ENCODE results near the gene NAT9.

Gene NAT9

DNA sequence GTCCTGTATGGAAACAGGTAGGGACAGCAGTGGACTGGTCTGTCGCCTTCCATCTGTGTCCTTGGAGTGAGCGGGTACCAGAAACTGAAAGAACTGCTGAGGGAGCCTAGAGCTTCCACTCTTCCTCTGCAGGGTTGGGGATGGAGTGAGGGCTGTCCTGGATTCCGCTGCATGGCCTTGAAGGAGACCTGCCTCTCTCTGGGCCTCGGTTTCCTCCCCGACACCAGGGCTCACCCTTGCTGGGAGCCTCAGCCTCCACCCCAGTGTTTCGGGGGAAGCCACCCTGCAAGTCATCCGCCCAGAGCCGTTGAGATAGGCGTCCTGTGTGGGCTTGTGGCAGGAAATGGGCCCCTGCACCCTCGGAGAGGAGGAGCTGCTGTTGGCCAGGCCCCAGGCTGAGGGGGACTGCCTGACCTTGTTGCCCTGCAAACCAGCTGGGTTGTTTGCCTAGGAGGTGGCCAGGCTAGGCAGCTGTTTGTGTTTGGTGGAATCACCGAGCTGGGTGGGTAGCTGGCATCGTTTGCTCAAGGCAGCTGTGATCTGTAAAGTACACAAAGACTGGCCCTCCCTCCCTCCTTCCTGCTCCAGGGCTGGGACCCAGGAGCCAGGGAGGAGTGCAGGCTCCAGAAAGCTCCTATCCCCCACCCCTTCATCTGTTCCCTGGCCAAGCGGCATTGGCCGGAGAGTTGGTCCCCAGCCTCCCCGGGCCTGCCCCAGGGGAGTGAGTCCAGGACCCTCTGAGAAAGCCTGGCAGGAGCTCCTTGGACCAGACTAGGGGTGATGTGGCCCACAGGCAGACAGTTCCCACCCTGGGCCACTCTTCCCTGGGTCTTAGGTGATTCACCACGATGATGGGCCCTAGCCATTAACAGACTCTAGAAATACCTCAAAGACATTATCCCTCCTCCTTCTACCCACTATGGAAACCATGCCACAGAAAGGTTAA is 37.8 kb downstream of the NAT9 start (continued):
- TF ChIP-seq, protein P1, sequence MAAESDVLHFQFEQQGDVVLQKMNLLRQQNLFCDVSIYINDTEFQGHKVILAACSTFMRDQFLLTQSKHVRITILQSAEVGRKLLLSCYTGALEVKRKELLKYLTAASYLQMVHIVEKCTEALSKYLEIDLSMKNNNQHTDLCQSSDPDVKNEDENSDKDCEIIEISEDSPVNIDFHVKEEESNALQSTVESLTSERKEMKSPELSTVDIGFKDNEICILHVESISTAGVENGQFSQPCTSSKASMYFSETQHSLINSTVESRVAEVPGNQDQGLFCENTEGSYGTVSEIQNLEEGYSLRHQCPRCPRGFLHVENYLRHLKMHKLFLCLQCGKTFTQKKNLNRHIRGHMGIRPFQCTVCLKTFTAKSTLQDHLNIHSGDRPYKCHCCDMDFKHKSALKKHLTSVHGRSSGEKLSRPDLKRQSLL (tag by site-specific recombination; IDR thresholded peaks at IDR 0.05): no peak
- TF ChIP-seq ZNF660 (tag by site-specific recombination; IDR thresholded peaks at IDR 0.05) (no peak), WT1 (tag by site-specific recombination; IDR thresholded peaks at IDR 0.05) (no peak), ZNF394 (tag by site-specific recombination; IDR thresholded peaks at IDR 0.05; ENCODE audit: borderline replicate concordance) (no peak), HOXD13 (CRISPR knock-in tag; IDR thresholded peaks at IDR 0.05; ENCODE audit: borderline replicate concordance) (no peak), ZBTB8A (tag by site-specific recombination; IDR thresholded peaks at IDR 0.05) (no peak), ZXDB (tag by site-specific recombination; IDR thresholded peaks at IDR 0.05) (no peak), GLI4 (tag by site-specific recombination; IDR thresholded peaks at IDR 0.05) (no peak), ZNF132 (tag by site-specific recombination; IDR thresholded peaks at IDR 0.05; ENCODE audit: borderline replicate concordance) (no peak), CTCF (tag by site-specific recombination; IDR thresholded peaks at IDR 0.05) (no peak), KLF1 (tag by site-specific recombination; IDR thresholded peaks at IDR 0.05) (0 out of 2 replicates have a peak, but pooled peaks have one; percentile 31), ZNF202 (tag by site-specific recombination; IDR thresholded peaks at IDR 0.05; ENCODE audit: borderline replicate concordance) (no peak), ZNF280C (tag by site-specific recombination; IDR thresholded peaks at IDR 0.05) (no peak), EGR2 (tag by site-specific recombination; IDR thresholded peaks at IDR 0.05; ENCODE audit: low read depth) (peak; percentile 23; the same call in 1 of the 2 replicates)
- TF ChIP-seq, protein P2, sequence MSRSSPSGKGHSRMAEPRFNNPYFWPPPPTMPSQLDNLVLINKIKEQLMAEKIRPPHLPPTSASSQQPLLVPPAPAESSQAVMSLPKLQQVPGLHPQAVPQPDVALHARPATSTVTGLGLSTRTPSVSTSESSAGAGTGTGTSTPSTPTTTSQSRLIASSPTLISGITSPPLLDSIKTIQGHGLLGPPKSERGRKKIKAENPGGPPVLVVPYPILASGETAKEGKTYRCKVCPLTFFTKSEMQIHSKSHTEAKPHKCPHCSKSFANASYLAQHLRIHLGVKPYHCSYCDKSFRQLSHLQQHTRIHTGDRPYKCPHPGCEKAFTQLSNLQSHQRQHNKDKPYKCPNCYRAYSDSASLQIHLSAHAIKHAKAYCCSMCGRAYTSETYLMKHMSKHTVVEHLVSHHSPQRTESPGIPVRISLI (tag by site-specific recombination; IDR thresholded peaks at IDR 0.05): no peak

DNA sequence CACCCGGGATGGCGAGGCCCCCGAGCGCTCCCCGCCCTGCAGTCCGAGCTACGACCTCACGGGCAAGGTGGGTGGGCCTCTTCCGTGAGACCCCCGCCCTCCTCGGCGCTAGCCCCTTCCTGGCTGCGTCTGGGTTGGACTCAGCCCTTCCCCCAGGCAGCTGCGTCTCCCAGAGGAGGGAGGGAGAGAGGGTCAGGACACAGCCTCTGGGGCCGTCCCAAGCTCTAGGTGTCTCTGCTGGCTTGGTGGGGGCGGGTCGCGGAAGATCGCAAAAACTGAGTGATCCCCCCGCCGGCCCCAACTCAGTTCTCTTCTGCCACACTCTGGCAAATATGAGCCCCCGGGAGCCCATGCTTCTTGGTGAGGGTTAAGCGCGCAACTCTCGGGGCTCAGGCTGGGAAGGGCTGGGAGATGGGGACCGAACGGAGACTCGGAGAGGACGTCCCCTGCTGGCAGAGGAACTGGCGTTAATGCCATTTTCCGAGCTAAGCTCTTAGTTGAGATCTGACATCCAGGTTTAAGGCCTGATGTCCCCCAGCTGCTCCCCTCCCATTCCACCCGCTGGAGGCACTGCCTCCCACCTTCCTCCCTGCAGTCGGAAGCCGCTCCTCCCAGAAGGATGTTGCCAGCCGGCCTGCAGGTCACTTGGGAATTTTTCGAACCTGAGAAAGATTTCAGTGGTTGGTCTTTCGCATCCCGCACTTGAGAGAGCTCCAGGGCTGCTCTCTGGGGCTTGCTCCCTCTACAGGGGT is 38.7 kb downstream of the NAT9 start:
- CTCF ChIA-PET: interaction anchor here (0.7 to 3.7 kb wide), 13 partner anchors 9 to 170 kb away, joined by 3 to 64 read pairs (median 6); partner anchors contain the start of genes CD300H and NAT9
- TF ChIP-seq ZNF335 (tag by site-specific recombination; conservative IDR thresholded peaks at IDR 0.05) (peak; percentile 25), MZF1 (tag by site-specific recombination; IDR thresholded peaks at IDR 0.05; ENCODE audit: borderline replicate concordance) (no peak), ZBTB17 (tag by site-specific recombination; IDR thresholded peaks at IDR 0.05) (0 out of 2 replicates have a peak, but pooled peaks have one; percentile 16), SP3 (tag by site-specific recombination; IDR thresholded peaks at IDR 0.05) (peak; percentile 37; the same call in 1 of the 2 replicates), ZNF341 (tag by site-specific recombination; IDR thresholded peaks at IDR 0.05; ENCODE audit: low read depth) (peak; percentile 96), SP2 (tag by site-specific recombination; IDR thresholded peaks at IDR 0.05) (0 out of 2 replicates have a peak, but pooled peaks have one; percentile 8)
- TF ChIP-seq, protein P3, sequence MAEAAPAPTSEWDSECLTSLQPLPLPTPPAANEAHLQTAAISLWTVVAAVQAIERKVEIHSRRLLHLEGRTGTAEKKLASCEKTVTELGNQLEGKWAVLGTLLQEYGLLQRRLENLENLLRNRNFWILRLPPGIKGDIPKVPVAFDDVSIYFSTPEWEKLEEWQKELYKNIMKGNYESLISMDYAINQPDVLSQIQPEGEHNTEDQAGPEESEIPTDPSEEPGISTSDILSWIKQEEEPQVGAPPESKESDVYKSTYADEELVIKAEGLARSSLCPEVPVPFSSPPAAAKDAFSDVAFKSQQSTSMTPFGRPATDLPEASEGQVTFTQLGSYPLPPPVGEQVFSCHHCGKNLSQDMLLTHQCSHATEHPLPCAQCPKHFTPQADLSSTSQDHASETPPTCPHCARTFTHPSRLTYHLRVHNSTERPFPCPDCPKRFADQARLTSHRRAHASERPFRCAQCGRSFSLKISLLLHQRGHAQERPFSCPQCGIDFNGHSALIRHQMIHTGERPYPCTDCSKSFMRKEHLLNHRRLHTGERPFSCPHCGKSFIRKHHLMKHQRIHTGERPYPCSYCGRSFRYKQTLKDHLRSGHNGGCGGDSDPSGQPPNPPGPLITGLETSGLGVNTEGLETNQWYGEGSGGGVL (tag by site-specific recombination; IDR thresholded peaks at IDR 0.05): 0 out of 2 replicates have a peak, but pooled peaks have one; percentile 4
- TF ChIP-seq, protein P4, sequence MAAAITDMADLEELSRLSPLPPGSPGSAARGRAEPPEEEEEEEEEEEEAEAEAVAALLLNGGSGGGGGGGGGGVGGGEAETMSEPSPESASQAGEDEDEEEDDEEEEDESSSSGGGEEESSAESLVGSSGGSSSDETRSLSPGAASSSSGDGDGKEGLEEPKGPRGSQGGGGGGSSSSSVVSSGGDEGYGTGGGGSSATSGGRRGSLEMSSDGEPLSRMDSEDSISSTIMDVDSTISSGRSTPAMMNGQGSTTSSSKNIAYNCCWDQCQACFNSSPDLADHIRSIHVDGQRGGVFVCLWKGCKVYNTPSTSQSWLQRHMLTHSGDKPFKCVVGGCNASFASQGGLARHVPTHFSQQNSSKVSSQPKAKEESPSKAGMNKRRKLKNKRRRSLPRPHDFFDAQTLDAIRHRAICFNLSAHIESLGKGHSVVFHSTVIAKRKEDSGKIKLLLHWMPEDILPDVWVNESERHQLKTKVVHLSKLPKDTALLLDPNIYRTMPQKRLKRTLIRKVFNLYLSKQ (tag by site-specific recombination; IDR thresholded peaks at IDR 0.05; ENCODE audit: borderline replicate concordance): no peak
- Histone ChIP-seq H3K9me3 (ENCODE audit: control insufficient read depth, insufficient read depth, low read depth, low read length) (no peaks in the 10 kb centered on the region), H3K36me3 (ENCODE audit: control insufficient read depth in 2 of 2, insufficient read depth in 1 of 2, low read length in 2 of 2) (no peaks in the 10 kb centered on the region), H3K4me1 (ENCODE audit: control insufficient read depth, insufficient read depth, low read length) (peaks cover 2% of the 10 kb centered on the region; the same call in 1 of the 2 replicates), H3K27ac (ENCODE audit: extremely low read depth, low read depth, low read length) (no peak overlapping the region), H3K4me3 (ENCODE audit: low read depth, low read length) (peak overlapping the region; percentile 5; the same call in 1 of the 2 replicates)
- POLR2A ChIA-PET: no interaction called here
